A673 (cell line): ENCODE results near the gene MRPL50.
"Not testable (repeated sequence)": the region's sequence is repeated elsewhere in the genome, so short reads cannot be mapped to it uniquely, and the experiment has no call there.

ENCODE experiments used
- CTCF ChIP-seq: fragments of 300-800, 200-600 bp; sonication (generic); conservative IDR thresholded peaks from 2 replicates; pipeline ENCODE4 v1.5.1; 2017; ENCODE audit warnings: low read depth, mild to moderate bottlenecking, antibody characterized with exemption, low read length, moderate library complexity, mixed read lengths
- EZH2 ChIP-seq: fragments of 200-600 bp; sonication (generic); IDR thresholded peaks from 2 replicates; pipeline ENCODE4 v1.6.1; 2017; ENCODE audit warnings: borderline replicate concordance, low read depth, mild to moderate bottlenecking, mixed read lengths, antibody characterized with exemption, low read length; ENCODE audit not compliant: poor library complexity, severe bottlenecking

- TF ChIP-seq CTCF, EZH2: not testable (repeated sequence)
These were observed 13.4 kb downstream of the MRPL50 start, which contains the start of gene BAAT for GRCh38 chr9:101384873-101385536.
